Measurements from ENCODE around the gene RANBP3L.
"Not testable (repeated sequence)": the region's sequence is repeated elsewhere in the genome, so short reads cannot be mapped to it uniquely, and the experiment has no call there.

The RANBP3L gene, protein sequence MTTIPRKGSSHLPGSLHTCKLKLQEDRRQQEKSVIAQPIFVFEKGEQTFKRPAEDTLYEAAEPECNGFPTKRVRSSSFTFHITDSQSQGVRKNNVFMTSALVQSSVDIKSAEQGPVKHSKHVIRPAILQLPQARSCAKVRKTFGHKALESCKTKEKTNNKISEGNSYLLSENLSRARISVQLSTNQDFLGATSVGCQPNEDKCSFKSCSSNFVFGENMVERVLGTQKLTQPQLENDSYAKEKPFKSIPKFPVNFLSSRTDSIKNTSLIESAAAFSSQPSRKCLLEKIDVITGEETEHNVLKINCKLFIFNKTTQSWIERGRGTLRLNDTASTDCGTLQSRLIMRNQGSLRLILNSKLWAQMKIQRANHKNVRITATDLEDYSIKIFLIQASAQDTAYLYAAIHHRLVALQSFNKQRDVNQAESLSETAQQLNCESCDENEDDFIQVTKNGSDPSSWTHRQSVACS

DNA sequence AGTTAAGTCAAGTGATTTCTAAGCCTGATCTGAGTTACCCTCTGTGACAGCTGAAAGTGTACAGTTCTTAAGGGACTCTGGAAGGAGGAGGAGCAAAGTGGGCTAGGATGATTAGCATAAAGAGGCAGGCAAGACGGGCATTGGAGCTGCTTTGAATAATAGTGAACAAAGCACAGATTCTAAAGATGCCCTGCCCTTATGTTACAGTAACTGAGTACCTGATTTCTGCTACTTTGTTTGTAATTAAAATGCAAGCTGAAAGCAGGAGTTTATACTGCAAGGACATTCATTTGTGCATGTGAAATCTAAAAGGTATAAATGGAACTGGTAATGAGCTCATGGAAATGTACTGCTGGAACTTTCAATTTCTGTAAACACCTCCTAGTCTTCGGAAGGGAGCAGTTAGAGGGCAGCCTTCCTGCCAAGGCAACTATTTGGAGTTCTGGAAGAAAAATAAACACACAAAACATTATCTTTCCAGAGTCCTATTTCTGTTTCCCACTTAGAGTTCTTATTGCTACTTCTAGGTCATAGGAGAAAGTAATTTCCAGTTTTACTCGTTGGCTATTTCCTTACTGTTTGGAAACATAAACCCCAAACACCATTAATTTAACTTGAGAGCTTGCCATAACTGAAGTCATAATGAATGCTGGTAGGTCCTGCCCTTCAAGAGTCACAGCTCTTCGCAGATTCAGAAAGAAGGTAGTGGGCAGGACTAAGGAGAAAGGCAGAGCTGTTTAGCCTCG, at the start of gene RANBP3L:
Gene RANBP3L, minus strand, starts transcription at position 45 of the 746 bp plus-strand sequence. CDS start 486 bp downstream, outside the sequence.
- H3K36me3 Mint-ChIP-seq (ENCODE audit: low read depth) = no peaks in the 10 kb centered on the region
- peak within 1 kb of the TSS; percentile 80 to 93 (median 87) for H3K27ac Mint-ChIP-seq
- peaks cover 36% of the 10 kb centered on the region for H3K4me1 Mint-ChIP-seq
- H3K9me3 Mint-ChIP-seq = no peaks in the 10 kb centered on the region
- TF ChIP-seq, protein P1, sequence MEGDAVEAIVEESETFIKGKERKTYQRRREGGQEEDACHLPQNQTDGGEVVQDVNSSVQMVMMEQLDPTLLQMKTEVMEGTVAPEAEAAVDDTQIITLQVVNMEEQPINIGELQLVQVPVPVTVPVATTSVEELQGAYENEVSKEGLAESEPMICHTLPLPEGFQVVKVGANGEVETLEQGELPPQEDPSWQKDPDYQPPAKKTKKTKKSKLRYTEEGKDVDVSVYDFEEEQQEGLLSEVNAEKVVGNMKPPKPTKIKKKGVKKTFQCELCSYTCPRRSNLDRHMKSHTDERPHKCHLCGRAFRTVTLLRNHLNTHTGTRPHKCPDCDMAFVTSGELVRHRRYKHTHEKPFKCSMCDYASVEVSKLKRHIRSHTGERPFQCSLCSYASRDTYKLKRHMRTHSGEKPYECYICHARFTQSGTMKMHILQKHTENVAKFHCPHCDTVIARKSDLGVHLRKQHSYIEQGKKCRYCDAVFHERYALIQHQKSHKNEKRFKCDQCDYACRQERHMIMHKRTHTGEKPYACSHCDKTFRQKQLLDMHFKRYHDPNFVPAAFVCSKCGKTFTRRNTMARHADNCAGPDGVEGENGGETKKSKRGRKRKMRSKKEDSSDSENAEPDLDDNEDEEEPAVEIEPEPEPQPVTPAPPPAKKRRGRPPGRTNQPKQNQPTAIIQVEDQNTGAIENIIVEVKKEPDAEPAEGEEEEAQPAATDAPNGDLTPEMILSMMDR (IDR thresholded peaks at IDR 0.05; ENCODE audit: unreplicated experiment in 3 of 3) = no peak
- H3K4me3 Mint-ChIP-seq = peak within 1 kb of the TSS; percentile 27 to 48 (median 44)
- no peaks in the 10 kb centered on the region for H3K27me3 Mint-ChIP-seq (ENCODE audit: low read depth)

DNA sequence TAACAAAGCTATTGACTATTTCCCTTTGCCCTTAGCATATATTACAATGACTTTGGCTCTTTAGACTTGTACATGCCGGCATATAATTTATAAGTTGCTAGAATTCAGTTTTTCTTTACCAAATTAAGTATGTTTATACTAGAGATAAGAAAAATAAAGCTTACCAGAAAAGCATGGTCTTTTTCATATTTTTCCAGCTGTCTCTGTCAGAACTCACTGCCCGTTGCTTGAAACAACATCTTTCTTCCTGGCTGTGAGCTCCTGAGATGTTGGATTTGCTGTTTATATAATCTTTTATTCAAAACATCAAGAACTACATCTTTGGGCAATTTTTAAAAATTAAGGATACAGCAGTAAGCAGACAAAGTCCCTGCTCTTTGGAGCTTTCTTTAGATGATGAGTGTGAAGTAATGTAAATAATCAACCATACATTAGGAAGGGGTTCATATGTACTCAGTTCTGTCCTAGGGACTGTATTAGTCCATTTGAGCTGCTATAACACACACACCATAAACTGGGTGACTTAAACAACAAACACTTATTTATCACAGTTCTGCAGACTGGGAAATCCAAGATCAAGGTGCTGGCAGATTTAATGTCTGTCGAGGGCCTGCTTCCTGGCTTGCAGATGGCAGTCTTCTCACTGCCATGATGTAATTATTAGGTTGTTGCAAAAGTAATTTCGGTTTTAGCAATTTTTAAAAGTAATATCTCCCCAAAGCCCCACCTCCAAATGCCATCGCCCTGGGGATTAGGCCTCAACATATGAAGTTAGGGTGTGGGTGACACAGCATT, 45.4 kb upstream of the RANBP3L start:
- peaks cover 11% of the 10 kb centered on the region for H3K9me3 Mint-ChIP-seq
- H3K36me3 Mint-ChIP-seq (ENCODE audit: low read depth) = no peaks in the 10 kb centered on the region
- H3K4me3 Mint-ChIP-seq = no peak overlapping the region
- TF ChIP-seq, protein P1 (IDR thresholded peaks at IDR 0.05; ENCODE audit: unreplicated experiment in 3 of 3) = no peak
- H3K27ac Mint-ChIP-seq = peak overlapping the region in 2 of 3 experiments; percentile 47 to 65
- peaks cover 3% of the 10 kb centered on the region for H3K27me3 Mint-ChIP-seq (ENCODE audit: low read depth)
- no peaks in the 10 kb centered on the region for H3K4me1 Mint-ChIP-seq

DNA sequence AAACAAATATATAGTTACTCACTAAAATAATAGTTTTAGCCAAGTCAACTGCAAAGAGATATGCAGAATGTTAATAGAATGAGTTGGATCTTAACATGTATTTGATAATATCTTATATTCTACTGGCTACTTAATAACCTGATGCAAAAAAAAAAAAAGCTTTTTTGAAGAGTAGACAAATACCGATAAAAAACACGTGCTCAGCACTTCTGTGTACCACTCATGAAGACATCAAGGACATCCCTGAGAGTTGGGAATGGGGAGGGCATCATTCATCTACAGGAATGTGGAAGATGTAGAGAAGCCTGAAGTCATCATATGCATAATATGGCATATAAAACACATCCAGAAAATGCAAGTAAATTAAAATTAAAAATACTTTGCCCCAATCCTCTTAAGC, 43.2 kb upstream of the RANBP3L start:
- Mint-ChIP-seq H3K27ac (no peak overlapping the region), H3K4me1 (peaks cover 6% of the 10 kb centered on the region), H3K36me3 (ENCODE audit: low read depth) (peaks cover 3% of the 10 kb centered on the region), H3K4me3 (no peak overlapping the region), H3K27me3 (ENCODE audit: low read depth) (no peaks in the 10 kb centered on the region), H3K9me3 (peaks cover 11% of the 10 kb centered on the region)
- TF ChIP-seq, protein P1 (IDR thresholded peaks at IDR 0.05; ENCODE audit: unreplicated experiment in 3 of 3) = no peak

DNA sequence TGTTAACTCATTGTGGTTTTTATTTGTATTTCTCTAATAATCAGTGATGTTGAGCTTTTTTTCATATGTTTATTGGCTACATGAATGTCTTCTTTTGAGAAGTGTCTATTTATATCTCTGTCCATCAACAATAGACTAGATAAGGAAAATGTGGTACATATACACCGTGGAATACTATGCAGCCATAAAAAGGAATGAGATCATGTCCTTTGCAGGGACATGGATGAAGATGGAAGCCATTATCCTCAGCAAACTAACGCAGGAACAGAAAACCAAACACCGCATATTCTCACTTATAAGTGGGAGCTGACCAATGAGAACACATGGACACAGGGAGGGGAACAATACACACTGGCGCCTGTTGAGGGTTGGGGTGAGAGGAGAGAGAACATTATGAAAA, 40.0 kb upstream of the RANBP3L start:
- not testable (repeated sequence) for H3K36me3 Mint-ChIP-seq (ENCODE audit: low read depth); H3K27ac Mint-ChIP-seq; H3K27me3 Mint-ChIP-seq (ENCODE audit: low read depth); H3K4me3 Mint-ChIP-seq
- H3K9me3 Mint-ChIP-seq = peaks cover 11% of the 10 kb centered on the region
- H3K4me1 Mint-ChIP-seq = peaks cover 12% of the 10 kb centered on the region

DNA sequence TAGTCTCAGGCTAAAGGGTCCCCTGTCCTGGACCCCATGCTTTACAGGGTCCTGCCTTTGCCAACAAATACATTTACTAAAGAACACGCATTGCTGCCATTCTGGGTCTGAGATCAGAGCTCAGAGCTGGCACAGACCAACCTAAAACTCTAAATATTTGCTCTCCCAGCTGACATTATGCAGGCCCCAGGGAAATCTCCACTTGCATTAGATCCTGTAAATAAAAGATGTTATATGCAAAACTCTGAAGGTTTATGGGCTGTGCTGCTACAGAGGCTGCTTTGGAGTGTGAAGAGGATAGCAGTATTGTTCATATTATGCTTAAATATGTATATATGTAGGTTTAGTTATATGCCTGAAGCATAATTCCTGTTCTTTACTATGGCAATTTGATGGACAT, 35.9 kb upstream of the RANBP3L start:
- TF ChIP-seq, protein P1 (IDR thresholded peaks at IDR 0.05; ENCODE audit: unreplicated experiment in 3 of 3) = no peak
- H3K27me3 Mint-ChIP-seq (ENCODE audit: low read depth) = no peaks in the 10 kb centered on the region
- H3K27ac Mint-ChIP-seq = peak overlapping the region in 1 of 3 experiments; percentile 24
- peaks cover 31% of the 10 kb centered on the region for H3K4me1 Mint-ChIP-seq
- H3K9me3 Mint-ChIP-seq = peaks cover 4% of the 10 kb centered on the region
- peaks cover 3% of the 10 kb centered on the region for H3K36me3 Mint-ChIP-seq (ENCODE audit: low read depth)
- no peak overlapping the region for H3K4me3 Mint-ChIP-seq

DNA sequence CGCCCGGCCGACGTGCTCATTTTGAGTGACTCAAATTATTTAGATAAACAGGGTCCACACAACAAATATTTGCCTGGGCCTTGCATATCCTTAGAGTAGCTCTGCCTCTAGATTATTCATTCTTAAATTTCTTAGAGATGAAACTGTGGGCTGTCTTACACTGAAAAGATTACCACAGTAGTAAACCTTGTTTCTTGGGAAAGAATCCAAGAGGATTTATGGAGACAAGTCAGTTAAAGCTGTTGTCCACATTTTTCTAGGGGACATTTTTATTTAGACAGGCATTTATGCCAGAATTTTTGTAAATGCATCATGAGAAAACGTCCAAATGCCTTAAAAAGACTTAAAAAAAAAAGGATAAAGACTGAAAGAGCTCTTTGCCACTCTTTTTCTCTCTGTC, 32.6 kb upstream of the RANBP3L start:
- no peaks in the 10 kb centered on the region for H3K36me3 Mint-ChIP-seq (ENCODE audit: low read depth)
- H3K9me3 Mint-ChIP-seq = no peaks in the 10 kb centered on the region
- H3K4me3 Mint-ChIP-seq = no peak overlapping the region
- H3K27ac Mint-ChIP-seq = peak overlapping the region; percentile 53 to 83 (median 81)
- peaks cover 19% of the 10 kb centered on the region for H3K4me1 Mint-ChIP-seq
- TF ChIP-seq, protein P1 (IDR thresholded peaks at IDR 0.05; ENCODE audit: unreplicated experiment in 3 of 3) = no peak
- H3K27me3 Mint-ChIP-seq (ENCODE audit: low read depth) = no peaks in the 10 kb centered on the region

DNA sequence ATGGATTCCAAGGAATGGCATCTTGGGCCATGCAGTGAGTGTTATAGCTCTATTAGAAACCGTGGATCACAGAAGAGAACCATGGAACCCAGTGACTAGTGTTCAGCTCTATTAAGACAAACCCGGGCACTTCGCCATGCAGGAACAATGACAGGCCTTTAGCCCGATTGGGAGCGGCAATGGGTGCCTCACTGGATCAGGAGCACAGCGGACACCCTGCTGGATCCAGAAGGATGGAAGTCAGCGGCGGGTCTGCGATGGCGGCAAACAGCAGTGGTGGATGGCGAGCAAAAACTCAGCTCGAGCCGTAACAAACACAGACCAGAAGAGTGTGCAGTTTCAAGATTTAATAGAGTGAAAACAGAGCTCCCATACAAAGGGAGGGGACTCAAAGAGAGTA, 31.0 kb upstream of the RANBP3L start:
- not testable (repeated sequence) for H3K36me3 Mint-ChIP-seq (ENCODE audit: low read depth); H3K4me3 Mint-ChIP-seq; H3K27me3 Mint-ChIP-seq (ENCODE audit: low read depth); H3K9me3 Mint-ChIP-seq
- Mint-ChIP-seq H3K27ac (peak overlapping the region in 1 of 3 experiments; percentile 54), H3K4me1 (peaks cover 22% of the 10 kb centered on the region)
